ENCODE measurements around the gene PARM1.

GRCh38 chr4:74975848-74976824 lies 43.2 kb downstream of the PARM1 start:
- TF ChIP-seq POLR2A (IDR thresholded peaks at IDR 0.05) = no peak
- TF ChIP-seq CTCF (IDR thresholded peaks at IDR 0.05) = no peak
